GM12801 (cell line): Measurements from ENCODE around the gene MMADHC.

Source experiments
- TF ChIP-seq, protein P1 (sequence below): IDR thresholded peaks from one replicate; pipeline ENCODE4 v1.5.1; 2011; ENCODE audit warnings: control low read depth; ENCODE audit not compliant: insufficient read length; ENCODE audit errors: extremely low read depth

The MMADHC gene

GRCh38 chr2:149526689-149527088 is 60.9 kb downstream of the MMADHC start:
- TF ChIP-seq, protein P1, sequence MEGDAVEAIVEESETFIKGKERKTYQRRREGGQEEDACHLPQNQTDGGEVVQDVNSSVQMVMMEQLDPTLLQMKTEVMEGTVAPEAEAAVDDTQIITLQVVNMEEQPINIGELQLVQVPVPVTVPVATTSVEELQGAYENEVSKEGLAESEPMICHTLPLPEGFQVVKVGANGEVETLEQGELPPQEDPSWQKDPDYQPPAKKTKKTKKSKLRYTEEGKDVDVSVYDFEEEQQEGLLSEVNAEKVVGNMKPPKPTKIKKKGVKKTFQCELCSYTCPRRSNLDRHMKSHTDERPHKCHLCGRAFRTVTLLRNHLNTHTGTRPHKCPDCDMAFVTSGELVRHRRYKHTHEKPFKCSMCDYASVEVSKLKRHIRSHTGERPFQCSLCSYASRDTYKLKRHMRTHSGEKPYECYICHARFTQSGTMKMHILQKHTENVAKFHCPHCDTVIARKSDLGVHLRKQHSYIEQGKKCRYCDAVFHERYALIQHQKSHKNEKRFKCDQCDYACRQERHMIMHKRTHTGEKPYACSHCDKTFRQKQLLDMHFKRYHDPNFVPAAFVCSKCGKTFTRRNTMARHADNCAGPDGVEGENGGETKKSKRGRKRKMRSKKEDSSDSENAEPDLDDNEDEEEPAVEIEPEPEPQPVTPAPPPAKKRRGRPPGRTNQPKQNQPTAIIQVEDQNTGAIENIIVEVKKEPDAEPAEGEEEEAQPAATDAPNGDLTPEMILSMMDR = no peak

- TF ChIP-seq, protein P1 = no peak
These were observed 62.3 kb downstream of the MMADHC start for GRCh38 chr2:149525323-149525722.
